ENCODE results near the gene DAO. TPM values are rescaled to one million over a fixed set of nuclear protein-coding genes. Genes with fewer than 3 reads are reported as not detected.

Gene DAO
- total and polyA plus RNA-seq, 2 donors (not counting 1 experiment from before 2014, with no cell fraction given) = not detected

- Histone ChIP-seq H3K27ac (ENCODE audit: insufficient read depth, low read length) (no peak overlapping the region), H3K79me2 (ENCODE audit: control insufficient read depth, insufficient read depth, low read length) (no peaks in the 10 kb centered on the region), H3K27me3 (ENCODE audit: control insufficient read depth, insufficient read depth, low read length) (no peaks in the 10 kb centered on the region), H2AFZ (ENCODE audit: low read length) (no peak overlapping the region), H4K20me1 (ENCODE audit: control insufficient read depth, extremely low read depth, insufficient read depth, low read length) (peaks cover 2% of the 10 kb centered on the region), H3K4me2 (ENCODE audit: extremely low read depth, insufficient read depth, low read length) (no peak overlapping the region), H3K9me3 (ENCODE audit: control insufficient read depth, insufficient read depth, low read depth, low read length) (no peaks in the 10 kb centered on the region), H3K4me3 (replicated peaks in 1 of 4; ENCODE audit: control extremely low read depth in 1 of 4, insufficient read depth in 1 of 4, low read depth in 3 of 4, low read length in 4 of 4) (no peak overlapping the region), H3K36me3 (ENCODE audit: control insufficient read depth, insufficient read depth, low read length) (no peaks in the 10 kb centered on the region), H3K4me1 (ENCODE audit: control insufficient read depth, extremely low read depth, insufficient read depth, low read length) (no peaks in the 10 kb centered on the region), H3K9ac (ENCODE audit: insufficient read depth, low read length) (no peak overlapping the region)
- no peak for DNase-seq (ENCODE audit: low read depth in 2 of 2)
- TF ChIP-seq CTCF (conservative IDR thresholded peaks at IDR 0.05 in 1 of 2, IDR thresholded peaks at IDR 0.05 in 1 of 2; ENCODE audit: low read depth in 1 of 2, low read length in 2 of 2) (no peak), EZH2 (IDR thresholded peaks at IDR 0.05; ENCODE audit: low read length, missing control alignments) (no peak)
Measured at GRCh38 chr12:108921946-108922345, 42.1 kb downstream of the DAO start.

DNA sequence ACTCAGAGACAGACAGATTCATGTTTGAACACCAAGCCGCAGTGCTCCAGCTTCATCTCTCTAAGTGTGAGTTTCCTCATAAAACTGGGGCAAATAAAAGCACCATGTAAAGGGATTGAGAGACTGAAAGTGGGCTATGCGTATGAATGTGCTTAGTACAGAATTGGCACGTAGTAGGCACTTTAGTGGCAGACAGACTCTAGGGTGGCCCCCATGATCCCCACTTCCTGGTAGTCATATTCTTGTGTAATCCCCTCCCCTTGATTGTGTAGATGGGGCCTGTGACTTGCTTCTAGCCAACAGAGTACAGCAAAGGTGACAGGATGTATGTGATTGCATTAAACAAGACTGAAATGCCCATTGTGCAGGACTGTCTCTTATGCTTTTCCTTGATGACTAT lies 43.0 kb downstream of the DAO start:
- H3K27me3 ChIP-seq (ENCODE audit: control insufficient read depth, insufficient read depth, low read length) = no peaks in the 10 kb centered on the region
- no peak overlapping the region for H3K4me3 ChIP-seq (replicated peaks in 1 of 4; ENCODE audit: control extremely low read depth in 1 of 4, insufficient read depth in 1 of 4, low read depth in 3 of 4, low read length in 4 of 4)
- no peaks in the 10 kb centered on the region for H3K79me2 ChIP-seq (ENCODE audit: control insufficient read depth, insufficient read depth, low read length)
- H4K20me1 ChIP-seq (ENCODE audit: control insufficient read depth, extremely low read depth, insufficient read depth, low read length) = peaks cover 2% of the 10 kb centered on the region
- H3K4me1 ChIP-seq (ENCODE audit: control insufficient read depth, extremely low read depth, insufficient read depth, low read length) = no peaks in the 10 kb centered on the region
- no peak overlapping the region for H3K4me2 ChIP-seq (ENCODE audit: extremely low read depth, insufficient read depth, low read length)
- H3K36me3 ChIP-seq (ENCODE audit: control insufficient read depth, insufficient read depth, low read length) = no peaks in the 10 kb centered on the region
- no peak overlapping the region for H3K9ac ChIP-seq (ENCODE audit: insufficient read depth, low read length)
- no peaks in the 10 kb centered on the region for H3K9me3 ChIP-seq (ENCODE audit: control insufficient read depth, insufficient read depth, low read depth, low read length)
- TF ChIP-seq CTCF (conservative IDR thresholded peaks at IDR 0.05 in 1 of 2, IDR thresholded peaks at IDR 0.05 in 1 of 2; ENCODE audit: low read depth in 1 of 2, low read length in 2 of 2) (no peak), EZH2 (IDR thresholded peaks at IDR 0.05; ENCODE audit: low read length, missing control alignments) (no peak)
- no peak for DNase-seq (ENCODE audit: low read depth in 2 of 2)
- no peak overlapping the region for H2AFZ ChIP-seq (ENCODE audit: low read length)
- no peak overlapping the region for H3K27ac ChIP-seq (ENCODE audit: insufficient read depth, low read length)

GRCh38 chr12:108928695-108929094 lies 48.8 kb downstream of the DAO start:
- Histone ChIP-seq H3K9ac (ENCODE audit: insufficient read depth, low read length) (no peak overlapping the region), H3K9me3 (ENCODE audit: control insufficient read depth, insufficient read depth, low read depth, low read length) (no peaks in the 10 kb centered on the region)

More at GRCh38 chr12:108928695-108929094, 48.8 kb downstream of the DAO start:
- no peak for DNase-seq (ENCODE audit: low read depth in 2 of 2)
- Histone ChIP-seq H3K36me3 (ENCODE audit: control insufficient read depth, insufficient read depth, low read length) (no peaks in the 10 kb centered on the region), H4K20me1 (ENCODE audit: control insufficient read depth, extremely low read depth, insufficient read depth, low read length) (peaks cover under 1% of the 10 kb centered on the region), H3K4me3 (replicated peaks in 1 of 4; ENCODE audit: control extremely low read depth in 1 of 4, insufficient read depth in 1 of 4, low read depth in 3 of 4, low read length in 4 of 4) (no peak overlapping the region), H3K27me3 (ENCODE audit: control insufficient read depth, insufficient read depth, low read length) (no peaks in the 10 kb centered on the region), H3K4me1 (ENCODE audit: control insufficient read depth, extremely low read depth, insufficient read depth, low read length) (no peaks in the 10 kb centered on the region), H2AFZ (ENCODE audit: low read length) (no peak overlapping the region), H3K79me2 (ENCODE audit: control insufficient read depth, insufficient read depth, low read length) (no peaks in the 10 kb centered on the region), H3K27ac (ENCODE audit: insufficient read depth, low read length) (no peak overlapping the region), H3K4me2 (ENCODE audit: extremely low read depth, insufficient read depth, low read length) (no peak overlapping the region)
- TF ChIP-seq CTCF (conservative IDR thresholded peaks at IDR 0.05 in 1 of 2, IDR thresholded peaks at IDR 0.05 in 1 of 2; ENCODE audit: low read depth in 1 of 2, low read length in 2 of 2) = no peak
- no peak for TF ChIP-seq EZH2 (IDR thresholded peaks at IDR 0.05; ENCODE audit: low read length, missing control alignments)
